GM21737 (cell line): ENCODE results near the gene THEMIS.
"Not testable (repeated sequence)": the region's sequence is repeated elsewhere in the genome, so short reads cannot be mapped to it uniquely, and the experiment has no call there.

Source experiments
- ATAC-seq: cut with Tn5 transposase; IDR thresholded peaks from one replicate; pipeline ENCODE4 v1.9.1; 2021; ENCODE audit warnings: mild to moderate bottlenecking, moderate library complexity; ENCODE audit not compliant: unreplicated experiment

THEMIS gene, protein sequence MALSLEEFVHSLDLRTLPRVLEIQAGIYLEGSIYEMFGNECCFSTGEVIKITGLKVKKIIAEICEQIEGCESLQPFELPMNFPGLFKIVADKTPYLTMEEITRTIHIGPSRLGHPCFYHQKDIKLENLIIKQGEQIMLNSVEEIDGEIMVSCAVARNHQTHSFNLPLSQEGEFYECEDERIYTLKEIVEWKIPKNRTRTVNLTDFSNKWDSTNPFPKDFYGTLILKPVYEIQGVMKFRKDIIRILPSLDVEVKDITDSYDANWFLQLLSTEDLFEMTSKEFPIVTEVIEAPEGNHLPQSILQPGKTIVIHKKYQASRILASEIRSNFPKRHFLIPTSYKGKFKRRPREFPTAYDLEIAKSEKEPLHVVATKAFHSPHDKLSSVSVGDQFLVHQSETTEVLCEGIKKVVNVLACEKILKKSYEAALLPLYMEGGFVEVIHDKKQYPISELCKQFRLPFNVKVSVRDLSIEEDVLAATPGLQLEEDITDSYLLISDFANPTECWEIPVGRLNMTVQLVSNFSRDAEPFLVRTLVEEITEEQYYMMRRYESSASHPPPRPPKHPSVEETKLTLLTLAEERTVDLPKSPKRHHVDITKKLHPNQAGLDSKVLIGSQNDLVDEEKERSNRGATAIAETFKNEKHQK

DNA sequence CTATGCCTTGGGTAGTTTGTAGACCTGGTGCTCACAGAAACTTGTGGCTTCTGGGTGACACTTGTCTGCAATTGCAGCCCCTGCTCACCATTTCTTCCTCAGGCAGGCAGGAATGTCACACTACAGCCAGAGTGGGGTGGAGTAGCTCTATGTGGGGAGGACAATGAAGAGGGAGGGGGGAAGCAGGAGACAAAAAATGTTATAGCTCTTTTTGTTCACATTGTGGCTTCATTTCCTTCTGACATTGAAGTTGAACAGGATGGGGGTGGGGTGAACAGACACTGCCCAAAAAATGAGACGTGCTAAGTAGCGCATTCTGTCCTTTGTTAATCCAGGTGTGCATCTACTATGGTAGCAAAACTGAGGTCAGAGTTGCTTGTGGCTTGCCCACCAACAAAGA, at the start of gene THEMIS:
TSS of gene THEMIS (minus strand) at position 124 of the 400 bp plus-strand sequence. CDS start 126 bp downstream, outside the sequence.
- no peak for ATAC-seq

GRCh38 chr6:127949251-127949650, 48.4 kb upstream of the THEMIS start:
- no peak for ATAC-seq

DNA sequence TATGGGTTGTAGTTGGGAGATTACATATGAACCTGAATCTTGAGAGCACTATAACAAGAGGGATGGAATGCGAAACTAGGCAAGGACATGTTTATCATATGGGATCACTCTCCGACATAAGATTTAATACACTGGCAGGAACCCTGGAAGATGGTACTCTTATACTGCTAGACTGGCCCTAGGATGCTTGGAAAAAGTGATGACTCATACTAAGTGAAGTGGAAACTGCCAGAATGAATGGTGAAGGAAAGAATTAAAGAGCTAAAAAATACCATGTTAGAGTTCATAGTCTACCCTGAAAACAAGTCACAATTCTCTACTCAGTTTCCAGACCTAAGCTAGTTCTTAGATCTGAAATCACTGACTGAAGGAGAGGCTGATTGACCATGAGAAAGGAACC, 45.5 kb upstream of the THEMIS start:
- ATAC-seq: no peak

- ATAC-seq: no peak
Measured at GRCh38 chr6:127945434-127946097, 44.7 kb upstream of the THEMIS start.

DNA sequence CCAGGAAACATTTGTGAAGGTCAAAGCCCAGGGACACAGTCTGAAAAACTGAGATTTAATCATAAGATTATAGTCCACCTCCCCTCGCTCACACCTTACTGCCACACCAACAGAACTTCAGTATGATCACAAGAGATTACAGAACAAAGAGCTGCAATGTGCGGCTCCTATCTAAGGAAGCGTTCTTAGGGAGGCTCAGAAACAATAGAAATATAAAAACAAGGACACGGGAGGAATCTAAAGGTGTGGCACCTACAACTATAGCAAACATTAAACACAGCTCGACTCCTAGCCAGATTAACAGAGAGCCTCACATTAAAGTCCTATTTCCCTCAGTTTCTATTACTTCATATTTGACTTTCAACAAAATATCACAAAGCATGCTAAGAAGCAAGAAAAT, 40.4 kb upstream of the THEMIS start:
- no peak for ATAC-seq

- no peak for ATAC-seq
Measured at GRCh38 chr6:127939442-127940066, 38.7 kb upstream of the THEMIS start.

GRCh38 chr6:127938701-127939100, 37.8 kb upstream of the THEMIS start:
- ATAC-seq: no peak

- ATAC-seq: no peak
Measured at GRCh38 chr6:127937747-127938146, 36.9 kb upstream of the THEMIS start.

DNA sequence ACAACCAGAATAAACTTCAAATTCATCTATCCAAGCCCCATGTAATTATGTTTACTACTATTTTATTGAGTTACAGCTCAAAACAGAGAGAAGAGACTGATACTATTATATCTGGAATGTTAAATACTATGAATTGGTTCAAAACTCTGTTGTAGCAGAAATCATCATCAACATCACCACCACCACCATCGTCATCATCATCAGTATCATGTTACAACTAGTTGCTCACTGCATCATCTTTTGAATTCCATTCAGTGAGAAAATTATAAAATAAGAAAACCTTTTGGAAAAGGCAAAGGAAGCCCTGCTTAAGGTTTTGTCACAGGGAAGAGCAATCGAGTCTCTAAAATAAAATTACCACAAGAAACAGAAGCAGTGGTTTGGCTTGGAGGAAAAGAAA, 36.2 kb upstream of the THEMIS start:
- ATAC-seq: no peak

GRCh38 chr6:127934956-127935355, 34.1 kb upstream of the THEMIS start:
- ATAC-seq: no peak

GRCh38 chr6:127933852-127934840, 33.3 kb upstream of the THEMIS start:
- ATAC-seq: no peak

- ATAC-seq: no peak
Measured at GRCh38 chr6:127933137-127933536, 32.3 kb upstream of the THEMIS start.

DNA sequence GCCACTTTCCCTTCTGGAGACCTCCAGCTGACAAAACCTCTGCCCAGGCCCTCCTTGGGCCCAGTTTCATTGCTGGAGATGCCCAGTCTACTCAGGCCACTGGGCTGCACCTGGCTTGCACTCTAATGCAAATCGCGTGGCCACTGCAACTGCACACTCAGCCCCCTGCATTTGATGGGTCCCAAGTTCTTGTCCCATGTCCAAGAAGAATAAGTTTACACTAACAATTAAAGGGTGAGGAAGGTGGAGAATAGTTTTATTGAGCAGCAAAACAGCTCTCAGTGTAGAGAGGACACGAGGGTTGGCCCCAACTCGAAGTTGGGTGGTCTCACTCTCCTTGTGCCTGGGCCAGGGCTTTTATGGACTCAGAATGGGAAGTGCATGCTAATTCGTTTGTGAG, 31.9 kb upstream of the THEMIS start:
- ATAC-seq: no peak

DNA sequence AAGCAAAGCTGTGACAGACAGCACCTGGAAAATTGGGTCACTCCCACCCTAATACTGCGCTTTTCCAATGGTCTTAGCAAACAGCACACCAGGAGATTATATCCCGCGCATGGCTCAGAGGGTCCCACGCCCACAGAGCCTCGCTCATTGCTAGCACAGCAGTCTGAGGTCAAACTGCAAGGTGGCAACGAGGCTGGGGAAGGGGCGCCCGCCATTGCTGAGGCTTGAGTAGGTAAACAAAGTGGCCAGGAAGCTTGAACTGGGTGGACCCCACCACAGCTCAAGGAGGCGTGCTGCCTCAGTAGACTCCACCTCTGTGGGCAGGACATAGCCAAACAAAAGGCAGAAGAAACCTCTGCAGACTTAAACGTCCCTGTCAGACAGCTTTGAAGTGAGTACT, 25.6 kb upstream of the THEMIS start:
- ATAC-seq: not testable (repeated sequence)

DNA sequence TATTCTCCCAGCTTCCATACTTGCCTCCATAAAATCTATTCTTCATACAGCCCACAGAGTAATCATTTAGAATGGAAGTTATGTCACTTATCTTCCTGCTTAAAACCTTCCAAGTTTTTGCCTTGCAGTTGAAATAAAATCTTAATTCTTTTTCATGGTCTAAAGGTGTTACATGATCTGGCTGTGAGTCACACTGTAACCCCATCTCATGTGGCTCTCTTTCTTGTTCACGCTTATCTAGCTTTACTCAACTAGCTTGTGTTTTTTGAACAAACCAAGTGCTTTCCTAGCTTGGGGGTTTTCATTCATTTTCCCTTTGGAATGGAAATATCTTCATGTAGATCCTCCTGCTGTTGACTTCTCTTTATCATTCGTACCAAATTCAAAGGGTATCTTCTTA, 23.6 kb upstream of the THEMIS start:
- ATAC-seq: no peak

DNA sequence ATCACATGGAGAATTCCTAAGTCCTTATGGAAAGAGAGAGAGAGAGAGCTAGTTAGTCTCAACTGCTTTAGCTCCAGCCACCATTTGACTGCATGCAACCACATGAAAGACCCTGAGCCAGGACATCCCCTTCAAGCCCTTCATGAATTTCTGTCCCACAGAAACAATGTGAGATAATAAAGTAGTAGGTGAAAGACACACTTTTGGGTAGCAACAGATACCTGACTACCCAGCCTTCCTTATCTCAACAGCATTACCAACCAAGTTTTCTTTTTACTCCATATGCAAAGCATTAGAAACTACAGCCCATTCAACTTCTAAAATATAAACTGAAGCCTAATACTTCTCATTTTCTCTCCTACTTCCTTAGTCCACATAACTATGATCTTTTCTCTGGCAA, 23.2 kb upstream of the THEMIS start:
- ATAC-seq: no peak

GRCh38 chr6:127923135-127923534, 22.3 kb upstream of the THEMIS start:
- ATAC-seq: no peak

DNA sequence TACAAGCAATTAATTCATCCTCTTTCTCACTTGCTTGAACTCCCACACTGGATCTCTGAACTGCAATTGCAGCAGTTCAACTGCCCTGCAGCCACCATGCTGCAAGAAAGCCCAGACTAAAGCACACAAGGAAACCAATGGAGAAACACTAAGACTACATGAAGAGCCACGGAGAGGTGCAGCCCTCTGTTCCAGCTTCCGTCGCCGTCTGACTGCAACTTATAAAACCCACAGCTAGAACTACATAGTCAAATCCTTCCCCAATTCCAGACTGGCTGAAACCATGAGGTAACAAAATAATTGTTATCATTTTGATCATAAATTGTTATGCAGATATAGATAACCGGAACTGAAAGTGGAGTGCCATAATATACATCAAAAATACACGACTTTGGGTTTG, 21.1 kb upstream of the THEMIS start:
- no peak for ATAC-seq

DNA sequence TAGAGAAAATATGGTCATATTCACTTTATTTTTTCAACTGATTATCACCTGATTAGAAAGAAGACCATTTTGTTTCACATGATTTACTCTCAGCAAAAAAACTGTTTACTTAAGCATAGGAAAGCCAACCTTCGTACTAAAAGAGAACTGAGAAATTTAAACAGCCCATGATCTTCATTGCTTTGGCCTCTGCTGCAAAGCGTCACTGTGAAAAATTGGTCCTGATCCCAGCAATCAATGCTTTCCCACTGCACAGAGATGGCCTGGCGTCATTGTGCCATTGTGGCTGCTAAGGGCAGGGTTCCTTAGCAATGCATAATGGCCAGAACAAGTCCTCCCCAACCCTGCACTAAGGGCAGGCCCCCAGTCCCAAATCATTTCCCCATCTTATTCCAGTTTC, 19.9 kb upstream of the THEMIS start:
- no peak for ATAC-seq
